ENCODE data around the gene INHBC.

INHBC gene

GRCh38 chr12:57470286-57470969 is 35.8 kb downstream of the INHBC start:
- no peak for DNase-seq

- DNase-seq: no peak
These were observed 36.5 kb downstream of the INHBC start for GRCh38 chr12:57470970-57471656.

GRCh38 chr12:57471661-57472060 is 37.1 kb downstream of the INHBC start:
- no peak for DNase-seq

- no peak for DNase-seq
These were observed 37.8 kb downstream of the INHBC start for GRCh38 chr12:57472391-57472790.

GRCh38 chr12:57473392-57473791 is 38.8 kb downstream of the INHBC start:
- DNase-seq: no peak

- no peak for DNase-seq
These were observed 39.3 kb downstream of the INHBC start for GRCh38 chr12:57473886-57474285.

- DNase-seq: no peak
These were observed 39.8 kb downstream of the INHBC start for GRCh38 chr12:57474430-57474829.

GRCh38 chr12:57474862-57475261 is 40.3 kb downstream of the INHBC start:
- no peak for DNase-seq

- no peak for DNase-seq
These were observed 40.9 kb downstream of the INHBC start for GRCh38 chr12:57475271-57476161.

- DNase-seq: peak; percentile 60
These were observed 41.8 kb downstream of the INHBC start for GRCh38 chr12:57476162-57476992.

GRCh38 chr12:57476993-57477709 is 42.6 kb downstream of the INHBC start:
- DNase-seq: peak; percentile 33

- peak; percentile 60 for DNase-seq
These were observed 43.4 kb downstream of the INHBC start for GRCh38 chr12:57477710-57478681.

GRCh38 chr12:57479043-57479375 is 44.4 kb downstream of the INHBC start:
- DNase-seq: no peak

- peak; percentile 85 for DNase-seq
These were observed 45.0 kb downstream of the INHBC start, which contains the start of gene ARHGAP9 for GRCh38 chr12:57479376-57480115. Gene ARHGAP9, minus strand, starts transcription at chr12:57479866. Its CDS starts 460 bp downstream, at chr12:57479406.

GRCh38 chr12:57481671-57482070 is 47.1 kb downstream of the INHBC start:
- DNase-seq: no peak

GRCh38 chr12:57483466-57483865 is 48.9 kb downstream of the INHBC start:
- DNase-seq: no peak

- no peak for DNase-seq
These were observed 51.1 kb downstream of the INHBC start for GRCh38 chr12:57485695-57486094.

GRCh38 chr12:57487055-57487596 is 52.5 kb downstream of the INHBC start:
- DNase-seq: no peak

- DNase-seq: peak; percentile 95
These were observed 53.2 kb downstream of the INHBC start, which contains the start of gene MARS1 for GRCh38 chr12:57487597-57488401. Gene MARS1, plus strand, starts transcription at chr12:57488068. Its CDS starts 23 bp downstream, at chr12:57488091.
